Ishikawa (cell line): ENCODE results near the gene FNBP1L.

Source experiments
- CEBPB ChIP-seq: IDR thresholded peaks from 2 replicates; pipeline ENCODE4 v1.6.1; 2012
- CREB1 ChIP-seq: IDR thresholded peaks from 2 replicates; pipeline ENCODE4 v1.6.1; 2012; ENCODE audit warnings: low read depth
- EGR1 ChIP-seq: IDR thresholded peaks from 2 replicates; pipeline ENCODE4 v1.6.1; 2012
- EP300 ChIP-seq: IDR thresholded peaks from 2 replicates; pipeline ENCODE4 v1.6.1; 2012; ENCODE audit warnings: borderline replicate concordance
- FOXM1 ChIP-seq: IDR thresholded peaks from 2 replicates; pipeline ENCODE4 v1.6.1; 2012; ENCODE audit warnings: low read depth, borderline replicate concordance
- MAX ChIP-seq: IDR thresholded peaks from 2 replicates; pipeline ENCODE4 v1.6.1; 2012
- NFIC ChIP-seq: IDR thresholded peaks from 2 replicates; pipeline ENCODE4 v1.6.1; 2012
- RAD21 ChIP-seq: IDR thresholded peaks from 2 replicates; pipeline ENCODE4 v1.6.1; 2012; ENCODE audit warnings: low read depth
- REST ChIP-seq: IDR thresholded peaks from 2 replicates; pipeline ENCODE4 v1.6.1; 2012; ENCODE audit warnings: low read depth, mild to moderate bottlenecking
- TAF1 ChIP-seq: IDR thresholded peaks from 2 replicates; pipeline ENCODE4 v1.6.1; 2012; ENCODE audit warnings: low read depth, mild to moderate bottlenecking
- TCF12 ChIP-seq: IDR thresholded peaks from 2 replicates; pipeline ENCODE4 v1.6.1; 2012; ENCODE audit warnings: low read depth
- TEAD4 ChIP-seq: IDR thresholded peaks from 2 replicates; pipeline ENCODE4 v1.6.1; 2012
- USF1 ChIP-seq: IDR thresholded peaks from 2 replicates; pipeline ENCODE4 v1.6.1; 2012
- YY1 ChIP-seq: IDR thresholded peaks from 2 replicates; pipeline ENCODE4 v1.6.1; 2012; ENCODE audit warnings: low read depth
- ZBTB7A ChIP-seq: IDR thresholded peaks from 2 replicates; pipeline ENCODE4 v1.6.1; 2012; ENCODE audit warnings: low read depth

Gene FNBP1L

GRCh38 chr1:93554883-93555872 is 107.3 kb downstream of the FNBP1L start:
- TF ChIP-seq YY1 (no peak), MAX (no peak), NFIC (no peak), CREB1 (no peak)

- TF ChIP-seq USF1 = no peak
- TF ChIP-seq CREB1 = no peak
- TF ChIP-seq ZBTB7A = no peak
- TF ChIP-seq CEBPB = no peak
- peak; percentile 35; the same call in 1 of the 2 replicates for TF ChIP-seq NFIC
- TF ChIP-seq EGR1 = no peak
Observed at GRCh38 chr1:93556291-93556690, 108.4 kb downstream of the FNBP1L start.

- TF ChIP-seq TAF1 (no peak), TCF12 (no peak), TEAD4 (no peak), YY1 (no peak), EP300 (no peak), CREB1 (no peak)
Observed at GRCh38 chr1:93559045-93559444, 111.1 kb downstream of the FNBP1L start.

GRCh38 chr1:93559695-93560094 is 111.8 kb downstream of the FNBP1L start:
- TF ChIP-seq CREB1 (no peak), EP300 (no peak), YY1 (no peak), TAF1 (no peak), EGR1 (no peak), MAX (no peak), ZBTB7A (no peak), RAD21 (no peak), TEAD4 (no peak), TCF12 (no peak), CEBPB (no peak)

GRCh38 chr1:93565496-93566206 is 117.7 kb downstream of the FNBP1L start:
- no peak for TF ChIP-seq ZBTB7A
- TF ChIP-seq USF1 = no peak
- no peak for TF ChIP-seq EP300
- no peak for TF ChIP-seq TEAD4
- TF ChIP-seq NFIC = no peak
- TF ChIP-seq EGR1 = no peak

GRCh38 chr1:93566227-93566626 is 118.3 kb downstream of the FNBP1L start:
- no peak for TF ChIP-seq REST
- no peak for TF ChIP-seq TCF12
- no peak for TF ChIP-seq CEBPB
- TF ChIP-seq NFIC = no peak
- TF ChIP-seq MAX = no peak
- TF ChIP-seq EP300 = no peak

- TF ChIP-seq TAF1 (no peak), RAD21 (no peak), EP300 (no peak), ZBTB7A (no peak), FOXM1 (no peak), YY1 (no peak), TCF12 (no peak), MAX (no peak), USF1 (no peak), EGR1 (no peak), TEAD4 (no peak), REST (no peak), NFIC (no peak)
Observed at GRCh38 chr1:93567255-93567918, 119.5 kb downstream of the FNBP1L start.
